GM06990 (cell line): ENCODE measurements around the gene ELOVL5.

ENCODE experiments used
- DNase-seq: peaks from one replicate; pipeline ENCODE4 v3.0.0-alpha.2; 2011; ENCODE audit not compliant: insufficient read length; ENCODE audit errors: extremely low read depth
- H3K27me3 ChIP-seq: replicated peaks from 2 replicates; pipeline ENCODE4 v1.6.0; 2011; ENCODE audit warnings: low read length; ENCODE audit not compliant: control insufficient read depth, insufficient read depth
- H3K36me3 ChIP-seq: 2 replicates; pipeline ENCODE4 v1.5.1; 2011; ENCODE audit warnings: low read length; ENCODE audit not compliant: control insufficient read depth, insufficient read depth
- H3K4me3 ChIP-seq: replicated peaks from 2 replicates; pipeline ENCODE4 v1.5.1; 2011; ENCODE audit warnings: low read depth, mild to moderate bottlenecking, control low read depth, low read length
- CTCF ChIP-seq: IDR thresholded peaks from 2 replicates; pipeline ENCODE4 v1.5.1; 2011; ENCODE audit warnings: low read length, control low read depth, mild to moderate bottlenecking, inconsistent platforms; ENCODE audit not compliant: insufficient read depth, poor library complexity, severe bottlenecking

ELOVL5 gene

DNA sequence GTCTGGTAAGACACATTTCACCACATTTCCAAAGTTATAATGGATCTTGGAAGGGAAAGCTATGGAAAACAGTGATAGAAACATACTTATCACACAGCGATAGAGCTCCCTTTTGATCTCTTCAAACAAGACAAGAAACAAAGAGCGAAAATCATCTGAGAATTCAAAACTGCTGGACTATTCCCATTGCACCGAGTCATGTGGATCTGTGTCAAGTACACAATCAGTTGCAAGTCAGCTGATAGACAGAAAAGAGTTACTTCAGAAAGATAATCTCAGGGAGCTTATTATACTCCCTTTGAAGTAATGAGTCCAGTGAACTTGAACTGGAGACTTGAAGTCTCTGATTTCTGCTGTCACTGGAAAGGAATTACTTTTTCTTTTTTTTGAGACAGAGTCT is 110.4 kb downstream of the ELOVL5 start:
- TF ChIP-seq CTCF: no peak
- Histone ChIP-seq H3K27me3 (no peaks in the 10 kb centered on the region), H3K36me3 (no peaks in the 10 kb centered on the region), H3K4me3 (no peak overlapping the region)
- DNase-seq: no peak

DNA sequence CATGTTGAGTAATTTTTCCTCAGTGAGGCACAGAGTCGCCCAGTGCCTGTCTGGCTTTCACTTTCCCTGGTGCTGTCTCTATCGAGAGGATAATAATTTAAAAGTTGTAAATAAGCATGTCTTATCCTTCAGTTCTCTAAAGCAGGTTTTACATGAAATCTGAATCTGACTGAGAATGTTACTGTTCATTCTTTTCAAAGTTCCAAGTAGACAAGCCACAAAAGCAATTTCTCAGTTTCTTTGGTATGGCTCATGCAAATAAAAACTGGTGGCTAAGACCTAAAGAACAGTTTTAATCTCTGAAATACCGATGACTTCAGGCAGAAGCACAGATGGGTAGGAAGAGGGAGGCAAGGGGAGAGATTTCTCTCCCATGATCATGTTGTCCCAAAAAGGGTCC is 112.5 kb downstream of the ELOVL5 start:
- Histone ChIP-seq H3K36me3 (no peaks in the 10 kb centered on the region), H3K27me3 (no peaks in the 10 kb centered on the region), H3K4me3 (no peak overlapping the region)
- DNase-seq: peak; percentile 58
- no peak for TF ChIP-seq CTCF

DNA sequence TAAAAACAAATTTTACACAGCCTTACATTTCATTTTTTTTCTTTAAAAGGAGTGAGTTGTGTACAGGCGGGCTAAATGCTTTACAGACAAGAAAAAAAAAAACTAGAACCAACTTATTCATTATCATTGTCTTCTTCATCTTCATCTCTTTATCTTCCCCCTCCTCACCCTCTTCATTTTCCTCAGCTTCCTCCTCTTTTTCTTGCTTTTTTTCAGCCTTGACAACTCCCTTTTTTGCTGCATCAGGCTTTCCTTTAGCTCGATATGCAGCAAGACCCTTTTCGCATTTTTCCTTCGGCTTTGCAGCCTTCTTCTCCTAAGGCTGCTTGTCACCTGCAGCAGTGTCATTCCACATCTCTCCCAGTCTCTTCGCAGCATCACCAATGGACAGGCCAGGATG is 113.2 kb downstream of the ELOVL5 start:
- DNase-seq: no peak
- no peak for TF ChIP-seq CTCF
- no peaks in the 10 kb centered on the region for H3K36me3 ChIP-seq
- no peak overlapping the region for H3K4me3 ChIP-seq
- no peaks in the 10 kb centered on the region for H3K27me3 ChIP-seq

DNA sequence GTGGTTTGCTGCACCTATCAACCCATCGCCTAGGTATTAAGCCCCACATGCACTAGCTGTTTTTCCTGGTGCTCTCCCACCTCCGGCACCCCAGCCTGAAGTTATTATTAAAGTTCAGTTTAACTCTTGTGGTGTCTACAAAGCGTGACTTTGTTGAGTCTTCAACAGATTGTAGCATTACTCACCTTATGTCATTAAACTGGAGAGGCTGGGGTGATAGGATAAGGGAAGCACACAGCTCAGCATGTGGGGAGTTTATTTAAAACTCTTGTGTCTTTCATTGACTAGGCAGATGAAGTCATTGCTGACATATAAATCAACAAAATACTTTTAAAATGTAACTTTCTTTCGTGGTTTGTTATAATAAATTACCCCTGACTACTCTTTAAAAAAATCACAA is 115.4 kb downstream of the ELOVL5 start:
- Histone ChIP-seq H3K27me3 (no peaks in the 10 kb centered on the region), H3K4me3 (no peak overlapping the region), H3K36me3 (no peaks in the 10 kb centered on the region)
- no peak for DNase-seq
- no peak for TF ChIP-seq CTCF

DNA sequence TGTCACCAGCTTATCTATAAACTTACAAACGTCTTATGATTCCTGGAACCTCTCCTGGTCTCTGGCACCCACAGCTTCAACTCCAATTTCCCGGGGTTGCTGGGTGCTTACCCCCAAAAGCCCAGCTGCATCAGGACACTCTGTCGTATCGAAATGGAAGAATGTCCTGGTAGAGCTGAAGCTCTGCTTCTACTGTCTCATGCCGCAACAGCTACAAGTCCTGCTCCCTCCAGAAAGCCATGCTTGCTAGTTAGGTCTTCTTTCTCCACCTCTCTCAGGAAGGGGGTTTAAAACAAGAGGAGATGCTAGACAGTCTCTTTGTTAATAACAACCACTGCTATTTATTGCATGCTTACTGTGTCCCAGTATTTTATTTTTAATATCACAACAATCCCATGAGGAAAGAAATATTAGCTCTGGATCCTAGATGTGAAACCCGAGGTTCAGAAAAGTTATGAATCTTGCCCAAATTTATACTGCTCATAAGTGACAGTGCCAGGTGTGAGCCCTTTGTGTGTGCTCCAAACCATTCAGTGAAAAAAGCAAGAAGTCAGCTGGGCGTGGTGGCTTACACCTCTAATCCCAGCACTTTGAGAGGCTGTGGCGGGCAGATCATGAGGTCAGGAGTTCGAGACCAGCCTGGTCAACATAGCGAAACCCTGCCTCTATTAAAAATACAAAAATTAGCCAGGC is 117.8 kb downstream of the ELOVL5 start:
- Histone ChIP-seq H3K4me3 (no peak overlapping the region), H3K36me3 (no peaks in the 10 kb centered on the region), H3K27me3 (no peaks in the 10 kb centered on the region)
- DNase-seq: no peak
- TF ChIP-seq CTCF: no peak

- DNase-seq: no peak
- Histone ChIP-seq H3K36me3 (no peaks in the 10 kb centered on the region), H3K4me3 (no peak overlapping the region), H3K27me3 (no peaks in the 10 kb centered on the region)
- TF ChIP-seq CTCF: no peak
These were observed 120.9 kb downstream of the ELOVL5 start for GRCh38 chr6:53227847-53228246.
